K562 (cell line): ENCODE measurements around the gene ADK. TPM values are rescaled to one million over a fixed set of nuclear protein-coding genes. Genes with fewer than 3 reads are reported as not detected.

ENCODE experiments used
- ATAC-seq: fragments of 200-7000 bp; cut with Tn5 transposase; 3 replicates; pipeline ENCODE4 v1.9.1; 2020; ENCODE audit warnings: moderate library complexity
- BruUV-seq: library from RNA; stranded (reverse); fragments of 400-500 nt; replicated peaks from 2 replicates; lab custom pipeline; 2021; lab: Mats Ljungman, UMichigan
- CTCF ChIA-PET: fragments of 300-600 bp; formaldehyde crosslinking; extraction: SDS; loops from one replicate; lab custom pipeline; 2021; ENCODE audit warnings: low intra/inter-chr PET ratio; lab: Yijun Ruan, JAX
- POLR2A ChIA-PET: fragments of 300-600, 350-650 bp; sonication (Branson Sonifier 250); formaldehyde crosslinking; extraction: SDS; loops from one replicate; lab custom pipeline; 2021; ENCODE audit warnings: antibody characterized with exemption, inconsistent platforms; lab: Yijun Ruan, JAX
- DNase-seq, 4 experiments: peaks; one replicate each; pipeline versions ENCODE4 v3.0.0 to v3.0.0-alpha.2; 2011 to 2018; ENCODE audit warnings: low spot score in 3 of 4, mixed read lengths in 3 of 4; ENCODE audit errors: extremely low read depth in 1 of 4
- FAIRE-seq: peaks from 2 replicates; lab custom pipeline; 2011; peaks lifted over from hg19 to GRCh38; lab: Jason Lieb, UNC
- H2AFZ ChIP-seq: 2 replicates; pipeline ENCODE4 v1.6.0; 2011; ENCODE audit warnings: low read depth, low read length, control low read depth, inconsistent platforms
- H3K27ac ChIP-seq: fragments of 200-600 bp; 3 replicates; pipeline ENCODE4 v1.8.0; 2011; ENCODE audit warnings: low read depth, mild to moderate bottlenecking, control low read depth, inconsistent platforms, low read length, moderate library complexity, mixed read lengths; ENCODE audit errors: extremely low read depth
- H3K27me3 ChIP-seq, 2 experiments: fragments of 300-600 bp in 1 of 2; 2 replicates in 1 of 2; 3 replicates in 1 of 2; pipeline versions ENCODE4 v1.6.0 to v1.8.0; 2011; ENCODE audit warnings: inconsistent platforms in 2 of 2, low read length in 2 of 2, mild to moderate bottlenecking in 1 of 2, mixed read lengths in 1 of 2, moderate library complexity in 1 of 2; ENCODE audit not compliant: control insufficient read depth in 2 of 2, insufficient read depth in 2 of 2
- H3K36me3 ChIP-seq: fragments of 300-600 bp; 3 replicates; pipeline ENCODE4 v1.8.0; 2011; ENCODE audit warnings: mild to moderate bottlenecking, low read length, inconsistent platforms; ENCODE audit not compliant: control insufficient read depth, insufficient read depth
- H3K4me1 ChIP-seq, 2 experiments: fragments of 200-600 bp in 1 of 2; replicated peaks in 1 of 2; 2 replicates in 1 of 2; 3 replicates in 1 of 2; pipeline versions ENCODE4 v1.5.1 to v1.8.0; 2011; ENCODE audit warnings: inconsistent platforms in 2 of 2, low read length in 2 of 2, mild to moderate bottlenecking in 1 of 2, mixed read lengths in 1 of 2, moderate library complexity in 1 of 2; ENCODE audit not compliant: control insufficient read depth in 2 of 2, insufficient read depth in 2 of 2
- H3K4me2 ChIP-seq: 2 replicates; pipeline ENCODE4 v1.6.1; 2011; ENCODE audit warnings: low read length, control low read depth, inconsistent platforms, mixed read lengths; ENCODE audit not compliant: insufficient read depth
- H3K4me3 ChIP-seq: fragments of 200-600 bp; sonication (generic), shearing (Covaris generic); 2 replicates; pipeline ENCODE4 v1.5.1; 2016; ENCODE audit warnings: control low read depth, inconsistent platforms
- H3K79me2 ChIP-seq: fragments of 200-600 bp; 3 replicates; pipeline ENCODE4 v1.8.0; 2011; ENCODE audit warnings: low read length, inconsistent platforms; ENCODE audit not compliant: control insufficient read depth, insufficient read depth
- H3K9ac ChIP-seq, 2 experiments: 2 replicates each; pipeline versions ENCODE4 v1.6.0 to v1.6.1; 2011; ENCODE audit warnings: low read depth in 2 of 2, low read length in 2 of 2, control low read depth in 1 of 2, inconsistent platforms in 1 of 2, mild to moderate bottlenecking in 1 of 2, mixed read lengths in 1 of 2; ENCODE audit not compliant: insufficient read depth in 1 of 2
- H3K9me1 ChIP-seq: one replicate; pipeline ENCODE4 v1.6.0; 2011; ENCODE audit warnings: inconsistent platforms, mild to moderate bottlenecking, low read length, moderate library complexity; ENCODE audit not compliant: control insufficient read depth, insufficient read depth
- H3K9me3 ChIP-seq: replicated peaks from 2 replicates; pipeline ENCODE4 v1.5.1; 2011; ENCODE audit warnings: low read depth, low read length, inconsistent platforms; ENCODE audit not compliant: control insufficient read depth, insufficient read depth
- H4K20me1 ChIP-seq: replicated peaks from 2 replicates; pipeline ENCODE4 v1.6.1; 2011; ENCODE audit warnings: low read length, inconsistent platforms, mixed read lengths; ENCODE audit not compliant: control insufficient read depth, insufficient read depth
- CBX8 ChIP-seq: fragments of 200-600 bp; sonication (generic); IDR thresholded peaks from 2 replicates; pipeline ENCODE4 v1.6.1; 2012; ENCODE audit warnings: borderline replicate concordance, mixed run types, low read depth, mild to moderate bottlenecking, moderate library complexity, mixed read lengths, low read length, control low read depth, inconsistent platforms; ENCODE audit not compliant: poor library complexity, severe bottlenecking; ENCODE audit errors: extremely low read depth
- HMGXB4 ChIP-seq: sonication (generic); formaldehyde crosslinking; IDR thresholded peaks from 2 replicates; pipeline ENCODE4 v1.8.1; 2023; ENCODE audit warnings: mild to moderate bottlenecking, missing genetic modification reagents
- KDM5B ChIP-seq: fragments of 200-600 bp; sonication (generic); IDR thresholded peaks from 2 replicates; pipeline ENCODE4 v1.6.1; 2012; ENCODE audit warnings: low read depth, mild to moderate bottlenecking, moderate library complexity, low read length, control low read depth, inconsistent platforms; ENCODE audit not compliant: insufficient replicate concordance
- LCOR ChIP-seq: sonication (generic); formaldehyde crosslinking; IDR thresholded peaks from 2 replicates; pipeline ENCODE4 v1.8.0; 2022; ENCODE audit warnings: mild to moderate bottlenecking, missing genetic modification reagents
- MAX ChIP-seq: sonication (generic); formaldehyde crosslinking; IDR thresholded peaks from 2 replicates; pipeline ENCODE4 v1.9.0; 2022; ENCODE audit warnings: mild to moderate bottlenecking, missing genetic modification reagents
- MXI1 ChIP-seq: IDR thresholded peaks from 2 replicates; pipeline ENCODE4 v1.6.1; 2011; ENCODE audit warnings: low read depth, mild to moderate bottlenecking, improper control_type of control experiment, low read length
- RBM17 ChIP-seq: fragments of 200-400 bp; formaldehyde crosslinking; IDR thresholded peaks from 2 replicates; pipeline ENCODE4 v1.6.1; 2017; ENCODE audit warnings: low read depth, mild to moderate bottlenecking, low read length, borderline replicate concordance
- TGIF2 ChIP-seq: sonication (generic); formaldehyde crosslinking; IDR thresholded peaks from 2 replicates; pipeline ENCODE4 v1.8.1; 2022; ENCODE audit warnings: mild to moderate bottlenecking, missing genetic modification reagents, moderate library complexity
- XRCC3 ChIP-seq: fragments of 450-650 bp; IDR thresholded peaks from 2 replicates; pipeline ENCODE4 v1.6.1; 2017; ENCODE audit warnings: mild to moderate bottlenecking, moderate library complexity
- ZNF121 ChIP-seq: sonication (generic); formaldehyde crosslinking; conservative IDR thresholded peaks from 2 replicates; pipeline ENCODE4 v1.8.0; 2022; ENCODE audit warnings: missing genetic modification reagents
- ZNF23 ChIP-seq: fragments of 250-450 bp; sonication (Bioruptor Pico); IDR thresholded peaks from 2 replicates; pipeline ENCODE4 v1.4.0; 2020; ENCODE audit warnings: mild to moderate bottlenecking
- WGBS: fragments of 100-300 bp; shearing (Covaris generic); methylation state at CpG from one replicate; pipeline ENCODE4 v1.1.6; 2016; ENCODE audit warnings: low coverage, mixed read lengths; ENCODE audit not compliant: insufficient coverage; ENCODE audit errors: missing lambda C conversion rate; 5-methylcytosine and 5-hydroxymethylcytosine counted together
- in situ Hi-C: fragments of 300-500 bp; cut with MboI; formaldehyde crosslinking; loops from 4 replicates; pipeline ENCODE4 v1.15.0; 2018; ENCODE audit warnings: inconsistent platforms, mixed read lengths
- intact Hi-C: fragments of 100-400 bp; cut with micrococcal nuclease; formaldehyde crosslinking; loops from 2 replicates; pipeline ENCODE4 v1.14.2; 2022
- polyA plus RNA-seq, 8 experiments: library from polyadenylated mRNA; depleted of rRNA in 4 of 8; stranded (reverse) in 5 of 8; unstranded in 3 of 8; fragments of >200 nt; fragmentation: Nextera tagmentation in 2 of 8; fragmentation: Illumina TruSeq in 1 of 8; extraction: Ambion mirVana in 2 of 8; extraction: Trizol in 1 of 8; gene quantifications; 2 replicates each; pipeline versions ENCODE4 v1.2.1 to v1.2.3, GENCODE V29; 2011 to 2014; ENCODE audit warnings: inconsistent platforms in 1 of 8, missing spikeins in 1 of 8
- total RNA-seq, 7 experiments: library from RNA; depleted of rRNA in 6 of 7; stranded (reverse); fragments of >200 nt in 6 of 7; fragmentation: Illumina TruSeq in 2 of 7; extraction: Trizol in 2 of 7; gene quantifications; 2 replicates each; pipeline versions ENCODE4 v1.2.1 to v1.2.3, GENCODE V29; 2011 to 2021; ENCODE audit warnings: low replicate concordance in 1 of 7

Gene ADK
- total and polyA plus RNA-seq, 9 of the 15 experiments (the other 6 are each of a cell fraction or from before 2014, with no cell fraction given): 54.2 to 97.8 (median 73.6) TPM

GRCh38 chr10:74305730-74306129 is 154.7 kb downstream of the ADK start:
- no peaks in the 10 kb centered on the region for H4K20me1 ChIP-seq
- ATAC-seq (no peak), FAIRE-seq (no peak)
- in situ Hi-C loops (no loop called here), intact Hi-C loops (no loop called here)
- H3K4me2 ChIP-seq: no peak overlapping the region
- no peaks in the 10 kb centered on the region for H3K27me3 ChIP-seq
- H3K36me3 ChIP-seq: no peaks in the 10 kb centered on the region
- no peaks in the 10 kb centered on the region for H3K9me3 ChIP-seq
- CTCF ChIA-PET: no interaction called here
- peak; percentile 83 for TF ChIP-seq ZNF121 (CRISPR knock-in tag)
- no peak for TF ChIP-seq MXI1
- TF ChIP-seq, all 486 proteins: peak for 1
- Histone ChIP-seq H3K79me2 (no peaks in the 10 kb centered on the region), H3K9me1 (no peaks in the 10 kb centered on the region), H3K4me3 (no peak overlapping the region), H3K4me1 (no peaks in the 10 kb centered on the region), H2AFZ (no peak overlapping the region), H3K9ac (no peak overlapping the region), H3K27ac (no peak overlapping the region)
- POLR2A ChIA-PET: interaction anchor here (1.2 to 1.8 kb wide), 3 partner anchors 9 to 25 kb away, joined by 3 to 4 read pairs (median 4); no protein-coding TSS in a partner anchor
- no peak for DNase-seq
- WGBS: 58% methylated on average over 3 of the region's 3 CpGs
- BruUV-seq: no TSS peak

- intact Hi-C loops: no loop called here
- CTCF ChIA-PET: no interaction called here
- H3K4me1 ChIP-seq: no peaks in the 10 kb centered on the region
- DNase-seq (no peak), ATAC-seq (0 out of 3 replicates have a peak, but pooled peaks have one; percentile 38), FAIRE-seq (no peak)
- no peaks in the 10 kb centered on the region for H3K9me3 ChIP-seq
- no peaks in the 10 kb centered on the region for H3K9me1 ChIP-seq
- POLR2A ChIA-PET: interaction anchor here (1.0 to 1.8 kb wide), 4 partner anchors 9 to 24 kb away, joined by 3 to 4 read pairs (median 4); no protein-coding TSS in a partner anchor
- no TSS peak for BruUV-seq
- H4K20me1 ChIP-seq: no peaks in the 10 kb centered on the region
- no peaks in the 10 kb centered on the region for H3K27me3 ChIP-seq
- H3K27ac ChIP-seq: no peak overlapping the region
- in situ Hi-C loops: no loop called here
- H3K4me3 ChIP-seq: no peak overlapping the region
- H3K36me3 ChIP-seq: no peaks in the 10 kb centered on the region
- H2AFZ ChIP-seq: no peak overlapping the region
- 71% methylated on average over 3 of the region's 3 CpGs for WGBS
- H3K4me2 ChIP-seq: no peak overlapping the region
- no peak overlapping the region for H3K9ac ChIP-seq
- no peaks in the 10 kb centered on the region for H3K79me2 ChIP-seq
- TF ChIP-seq HMGXB4 (CRISPR knock-in tag) (no peak), MAX (CRISPR knock-in tag) (no peak), XRCC3 (no peak), LCOR (no peak), TGIF2 (CRISPR knock-in tag) (no peak), ZNF23 (CRISPR knock-in tag) (no peak), RBM17 (no peak), KDM5B (no peak), CBX8 (no peak)
Observed at GRCh38 chr10:74306227-74306982, 155.4 kb downstream of the ADK start.
